GM23338 (cell line): ENCODE data around the gene NAA10. TPM values are rescaled to one million over a fixed set of nuclear protein-coding genes. Genes with fewer than 3 reads are reported as not detected.

Source experiments
- ATAC-seq: fragments of 200-7000 bp; cut with Tn5 transposase; 3 replicates; pipeline ENCODE4 v1.9.1; 2020
- DNase-seq: peaks from one replicate; pipeline ENCODE4 v3.0.0-alpha.2; 2015; ENCODE audit warnings: low spot score
- H2AFZ ChIP-seq: fragments of 200-600 bp; sonication (generic); 2 replicates; pipeline ENCODE4 v1.8.0; 2016; ENCODE audit warnings: antibody characterized with exemption, mild to moderate bottlenecking, moderate library complexity
- H3F3A ChIP-seq: fragments of 200-600 bp; sonication (generic); replicated peaks from 2 replicates; pipeline ENCODE4 v1.8.0; 2017; ENCODE audit warnings: antibody characterized with exemption, mixed run types, low read depth
- H3K27ac ChIP-seq: fragments of 200-600 bp; sonication (generic); 2 replicates; pipeline ENCODE4 v1.6.1; 2016; ENCODE audit warnings: low read depth
- H3K27me3 ChIP-seq: fragments of 200-600 bp; sonication (generic); 2 replicates; pipeline ENCODE4 v1.8.0; 2016; ENCODE audit warnings: mild to moderate bottlenecking, mixed run types, moderate library complexity; ENCODE audit not compliant: insufficient read depth
- H3K36me3 ChIP-seq: fragments of 200-600 bp; sonication (generic); 2 replicates; pipeline ENCODE4 v1.8.0; 2016; ENCODE audit warnings: mild to moderate bottlenecking; ENCODE audit not compliant: insufficient read depth
- H3K4me1 ChIP-seq: fragments of 200-600 bp; sonication (generic); 2 replicates; pipeline ENCODE4 v1.8.0; 2016; ENCODE audit warnings: mild to moderate bottlenecking, moderate library complexity; ENCODE audit not compliant: insufficient read depth
- H3K4me2 ChIP-seq: fragments of 200-600 bp; sonication (generic); 2 replicates; pipeline ENCODE4 v1.7.1; 2017; ENCODE audit warnings: mixed run types
- H3K4me3 ChIP-seq: fragments of 200-600 bp; sonication (generic); 2 replicates; pipeline ENCODE4 v1.6.1; 2016; ENCODE audit warnings: mixed run types
- H3K79me2 ChIP-seq: fragments of 200-600 bp; sonication (generic); replicated peaks from 2 replicates; pipeline ENCODE4 v1.8.0; 2017; ENCODE audit warnings: mild to moderate bottlenecking; ENCODE audit not compliant: insufficient read depth
- H3K9me2 ChIP-seq: fragments of 200-600 bp; sonication (generic); 2 replicates; pipeline ENCODE4 v1.8.0; 2017; ENCODE audit not compliant: insufficient read depth
- H4K20me1 ChIP-seq: fragments of 200-600 bp; sonication (generic); replicated peaks from 2 replicates; pipeline ENCODE4 v1.8.0; 2017; ENCODE audit warnings: mild to moderate bottlenecking; ENCODE audit not compliant: insufficient read depth
- H3K27ac Mint-ChIP-seq: 2 replicates; pipeline ENCODE4 v1.8.0; 2020; ENCODE audit warnings: inconsistent platforms, mild to moderate bottlenecking, moderate library complexity, mixed read lengths
- H3K27me3 Mint-ChIP-seq: 3 replicates; pipeline ENCODE4 v1.8.0; 2022; ENCODE audit warnings: low read depth, mild to moderate bottlenecking, moderate library complexity, mixed read lengths, inconsistent platforms; ENCODE audit not compliant: insufficient read depth, poor library complexity
- H3K36me3 Mint-ChIP-seq: 3 replicates; pipeline ENCODE4 v1.8.0; 2021; ENCODE audit warnings: low read depth, mild to moderate bottlenecking, inconsistent platforms, moderate library complexity, mixed read lengths
- H3K4me1 Mint-ChIP-seq: 3 replicates; pipeline ENCODE4 v1.8.0; 2020; ENCODE audit warnings: mild to moderate bottlenecking, inconsistent platforms, mixed read lengths
- H3K4me3 Mint-ChIP-seq: 3 replicates; pipeline ENCODE4 v1.8.0; 2021; ENCODE audit warnings: moderate library complexity, mild to moderate bottlenecking, inconsistent platforms, mixed read lengths
- H3K9me3 Mint-ChIP-seq: 3 replicates; pipeline ENCODE4 v1.8.0; 2020; ENCODE audit warnings: moderate library complexity, mild to moderate bottlenecking, inconsistent platforms, mixed read lengths
- CREB1 ChIP-seq: fragments of 250-450 bp; sonication (Bioruptor Pico); IDR thresholded peaks from 2 replicates; pipeline ENCODE4 v1.5.0; 2020; ENCODE audit warnings: low read depth, mild to moderate bottlenecking, moderate library complexity
- CTCF ChIP-seq, 2 experiments: fragments of 200-600 bp in 1 of 2; sonication (generic) in 1 of 2; conservative IDR thresholded peaks; 2 replicates each; pipeline versions ENCODE4 v1.5.1 to v1.6.1; 2016 to 2017; ENCODE audit warnings: antibody characterized with exemption in 2 of 2, low read depth in 2 of 2, mild to moderate bottlenecking in 2 of 2, moderate library complexity in 1 of 2
- ETS1 ChIP-seq: IDR thresholded peaks from 2 replicates; pipeline ENCODE4 v1.6.1; 2016; ENCODE audit warnings: antibody characterized with exemption
- EZH2 ChIP-seq: fragments of 200-600 bp; sonication (generic); IDR thresholded peaks from one replicate; pipeline ENCODE4 v1.8.0; 2017; ENCODE audit warnings: antibody characterized with exemption, mild to moderate bottlenecking, low read depth; ENCODE audit not compliant: unreplicated experiment
- EZH2phosphoT487 ChIP-seq: fragments of 200-600 bp; sonication (generic); IDR thresholded peaks from one replicate; pipeline ENCODE4 v1.8.1; 2018; ENCODE audit warnings: antibody characterized with exemption; ENCODE audit not compliant: unreplicated experiment
- JUNB ChIP-seq: IDR thresholded peaks from one replicate; pipeline ENCODE4 v1.6.1; 2016; ENCODE audit warnings: antibody characterized with exemption; ENCODE audit not compliant: unreplicated experiment
- NANOG ChIP-seq: IDR thresholded peaks from 2 replicates; pipeline ENCODE4 v1.6.1; 2016; ENCODE audit warnings: antibody characterized with exemption, borderline replicate concordance
- POLR2AphosphoS5 ChIP-seq: IDR thresholded peaks from 2 replicates; pipeline ENCODE4 v1.6.1; 2016; ENCODE audit warnings: antibody characterized with exemption, low read depth
- STAT1 ChIP-seq: IDR thresholded peaks from one replicate; pipeline ENCODE4 v1.6.1; 2016; ENCODE audit warnings: antibody characterized with exemption; ENCODE audit not compliant: unreplicated experiment
- ZNF462 ChIP-seq: fragments of 250-450 bp; sonication (Bioruptor Pico); IDR thresholded peaks from 2 replicates; pipeline ENCODE4 v1.5.0; 2020; ENCODE audit warnings: mild to moderate bottlenecking, moderate library complexity
- polyA plus RNA-seq: library from polyadenylated mRNA; unstranded; fragments of >200 nt; fragmentation: Nextera tagmentation; extraction: Ambion mirVana; gene quantifications from 2 replicates; pipeline ENCODE4 v1.2.1, GENCODE V29; 2016
- total RNA-seq: library from RNA; depleted of rRNA; stranded (reverse); fragments of >200 nt; shearing (Covaris generic); gene quantifications from 2 replicates; pipeline ENCODE4 v1.2.3, GENCODE V29; 2014

NAA10 gene
- total and polyA plus RNA-seq, 2 experiments from 2014 or later, result 136 to 145 TPM

GRCh38 chrX:153960786-153961185 is 25.9 kb upstream of the NAA10 start (continued):
- TF ChIP-seq ZNF462 (CRISPR knock-in tag), result no peak
- no peak for TF ChIP-seq CTCF (conservative IDR thresholded peaks at IDR 0.05; ENCODE audit: low read depth in 2 of 2)
- no peak for TF ChIP-seq CREB1 (CRISPR knock-in tag)
- no peak for TF ChIP-seq ETS1
- TF ChIP-seq EZH2, result no peak
- no peak for TF ChIP-seq POLR2AphosphoS5

- peaks cover 10% of the 10 kb centered on the region for H3K27me3 Mint-ChIP-seq
- ATAC-seq, result no peak
- Histone ChIP-seq H3K4me2 (no peak overlapping the region), H3K79me2 (peaks cover 23% of the 10 kb centered on the region), H3F3A (no peaks in the 10 kb centered on the region), H3K36me3 (no peaks in the 10 kb centered on the region), H2AFZ (no peak overlapping the region), H3K27ac (no peak overlapping the region), H3K9me2 (no peaks in the 10 kb centered on the region), H3K4me1 (no peaks in the 10 kb centered on the region), H3K4me3 (no peak overlapping the region), H3K27me3 (no peaks in the 10 kb centered on the region), H4K20me1 (no peaks in the 10 kb centered on the region)
- H3K4me3 Mint-ChIP-seq, result no peak overlapping the region
- no peak overlapping the region for H3K27ac Mint-ChIP-seq
- DNase-seq, result no peak
- H3K4me1 Mint-ChIP-seq, result no peaks in the 10 kb centered on the region
- H3K36me3 Mint-ChIP-seq, result peaks cover 82% of the 10 kb centered on the region
- H3K9me3 Mint-ChIP-seq, result no peaks in the 10 kb centered on the region
- TF ChIP-seq NANOG (no peak), STAT1 (no peak), JUNB (no peak), EZH2 (no peak), CREB1 (CRISPR knock-in tag) (no peak), EZH2phosphoT487 (no peak), CTCF (conservative IDR thresholded peaks at IDR 0.05; ENCODE audit: low read depth in 2 of 2) (no peak)
Measured at GRCh38 chrX:153960077-153960476, 25.2 kb upstream of the NAA10 start.
